H9 (cell line): ENCODE measurements around the gene SLC44A3. TPM values are rescaled to one million over a fixed set of nuclear protein-coding genes. Genes with fewer than 3 reads are reported as not detected.

Experiments used
- DNase-seq: peaks from one replicate; pipeline ENCODE4 v3.0.0-alpha.2; 2017
- H2AFZ ChIP-seq: one replicate; pipeline ENCODE4 v1.6.1; 2013; ENCODE audit warnings: mild to moderate bottlenecking, low read length, control low read depth, moderate library complexity
- H2AK5ac ChIP-seq: 2 replicates; pipeline ENCODE4 v1.6.1; 2013; ENCODE audit warnings: low read length, control low read depth, mixed read lengths; ENCODE audit not compliant: insufficient read length
- H2BK120ac ChIP-seq: one replicate; pipeline ENCODE4 v1.6.1; 2013; ENCODE audit warnings: low read depth, mild to moderate bottlenecking, low read length, control low read depth, inconsistent platforms; ENCODE audit not compliant: poor library complexity, severe bottlenecking
- H2BK12ac ChIP-seq: 2 replicates; pipeline ENCODE4 v1.6.1; 2013; ENCODE audit warnings: low read length, control low read depth, mixed read lengths, low read depth; ENCODE audit not compliant: insufficient read length
- H2BK15ac ChIP-seq: 2 replicates; pipeline ENCODE4 v1.6.1; 2013; ENCODE audit warnings: low read depth, low read length, control low read depth
- H2BK20ac ChIP-seq: one replicate; pipeline ENCODE4 v1.6.1; 2013; ENCODE audit warnings: low read depth, mild to moderate bottlenecking, low read length, control low read depth, inconsistent platforms; ENCODE audit not compliant: poor library complexity, severe bottlenecking
- H2BK5ac ChIP-seq: 2 replicates; pipeline ENCODE4 v1.6.1; 2013; ENCODE audit warnings: low read length, control low read depth, mixed read lengths; ENCODE audit not compliant: insufficient read length
- H3K14ac ChIP-seq: 2 replicates; pipeline ENCODE4 v1.6.1; 2013; ENCODE audit warnings: low read length, control low read depth; ENCODE audit not compliant: insufficient read depth
- H3K18ac ChIP-seq: 2 replicates; pipeline ENCODE4 v1.6.1; 2013; ENCODE audit warnings: low read depth, mild to moderate bottlenecking, mixed read lengths, low read length, control low read depth; ENCODE audit not compliant: insufficient read length
- H3K23ac ChIP-seq: 2 replicates; pipeline ENCODE4 v1.6.1; 2013; ENCODE audit warnings: low read length, control low read depth, mixed read lengths, low read depth; ENCODE audit not compliant: insufficient read length
- H3K23me2 ChIP-seq: 2 replicates; pipeline ENCODE4 v1.6.1; 2013; ENCODE audit warnings: low read depth, mild to moderate bottlenecking, mixed read lengths, low read length, control low read depth; ENCODE audit not compliant: insufficient read length, poor library complexity, severe bottlenecking
- H3K27ac ChIP-seq: 2 replicates; pipeline ENCODE4 v1.5.1; 2013; ENCODE audit warnings: low read length, control low read depth, mixed read lengths, low read depth; ENCODE audit not compliant: insufficient read length
- H3K27me3 ChIP-seq: 2 replicates; pipeline ENCODE4 v1.6.1; 2013; ENCODE audit warnings: low read length, control low read depth, inconsistent platforms; ENCODE audit not compliant: insufficient read depth
- H3K4ac ChIP-seq: 2 replicates; pipeline ENCODE4 v1.6.1; 2013; ENCODE audit warnings: low read depth, mild to moderate bottlenecking, control low read depth, inconsistent platforms, low read length, moderate library complexity
- H3K4me1 ChIP-seq: 2 replicates; pipeline ENCODE4 v1.6.1; 2013; ENCODE audit warnings: low read length, control low read depth, inconsistent platforms; ENCODE audit not compliant: insufficient read depth
- H3K4me2 ChIP-seq: 2 replicates; pipeline ENCODE4 v1.6.1; 2013; ENCODE audit warnings: low read length, control low read depth, mixed read lengths; ENCODE audit not compliant: insufficient read length, insufficient read depth
- H3K56ac ChIP-seq: 2 replicates; pipeline ENCODE4 v1.6.1; 2013; ENCODE audit warnings: low read depth, mild to moderate bottlenecking, mixed read lengths, low read length, control low read depth; ENCODE audit not compliant: insufficient read length
- H3K79me1 ChIP-seq: 2 replicates; pipeline ENCODE4 v1.6.1; 2013; ENCODE audit warnings: low read depth, mild to moderate bottlenecking, moderate library complexity, low read length, control low read depth, inconsistent platforms; ENCODE audit not compliant: insufficient read depth, poor library complexity, severe bottlenecking
- H3K79me2 ChIP-seq: 2 replicates; pipeline ENCODE4 v1.6.1; 2013; ENCODE audit warnings: low read length, control low read depth, inconsistent platforms; ENCODE audit not compliant: insufficient read depth
- H3K9ac ChIP-seq: 2 replicates; pipeline ENCODE4 v1.6.1; 2013; ENCODE audit warnings: low read length, control low read depth, mixed read lengths; ENCODE audit not compliant: insufficient read length; ENCODE audit errors: extremely low read depth
- H3K9me3 ChIP-seq: one replicate; pipeline ENCODE4 v1.6.1; 2013; ENCODE audit warnings: low read depth, low read length, inconsistent platforms; ENCODE audit not compliant: control insufficient read depth
- H3T11ph ChIP-seq: one replicate; pipeline ENCODE4 v1.6.1; 2013; ENCODE audit warnings: mild to moderate bottlenecking, low read length, control low read depth, inconsistent platforms
- H4K20me1 ChIP-seq: one replicate; pipeline ENCODE4 v1.6.1; 2013; ENCODE audit not compliant: control insufficient read depth, insufficient read length, insufficient read depth
- H4K5ac ChIP-seq: 2 replicates; pipeline ENCODE4 v1.6.1; 2013; ENCODE audit warnings: low read depth, mild to moderate bottlenecking, mixed read lengths, low read length, control low read depth; ENCODE audit not compliant: insufficient read length
- H4K8ac ChIP-seq: replicated peaks from 2 replicates; pipeline ENCODE4 v1.6.1; 2013; ENCODE audit warnings: low read length, control low read depth, mixed read lengths, low read depth; ENCODE audit not compliant: insufficient read length
- H4K91ac ChIP-seq: 2 replicates; pipeline ENCODE4 v1.6.1; 2013; ENCODE audit warnings: low read depth, mild to moderate bottlenecking, moderate library complexity, mixed read lengths, low read length, control low read depth; ENCODE audit not compliant: insufficient read length
- H3K27ac Mint-ChIP-seq, 3 experiments: 2 replicates in 2 of 3; 3 replicates in 1 of 3; pipeline ENCODE4 v1.8.0; 2020 to 2021; ENCODE audit warnings: mixed read lengths in 3 of 3, mild to moderate bottlenecking in 1 of 3, moderate library complexity in 1 of 3
- H3K27me3 Mint-ChIP-seq: 2 replicates; pipeline ENCODE4 v1.8.0; 2021; ENCODE audit warnings: low read depth, mild to moderate bottlenecking, moderate library complexity, mixed read lengths
- H3K36me3 Mint-ChIP-seq, 3 experiments: 2 replicates in 2 of 3; 3 replicates in 1 of 3; pipeline ENCODE4 v1.8.0; 2020 to 2021; ENCODE audit warnings: low read depth in 3 of 3, mixed read lengths in 3 of 3; ENCODE audit not compliant: insufficient read depth in 1 of 3
- H3K4me1 Mint-ChIP-seq, 2 experiments: 2 replicates each; pipeline ENCODE4 v1.8.0; 2020; ENCODE audit warnings: mixed read lengths in 2 of 2
- H3K4me3 Mint-ChIP-seq, 2 experiments: 2 replicates in 1 of 2; 3 replicates in 1 of 2; pipeline ENCODE4 v1.8.0; 2020 to 2021; ENCODE audit warnings: mild to moderate bottlenecking in 2 of 2, mixed read lengths in 2 of 2, moderate library complexity in 1 of 2
- H3K9me3 Mint-ChIP-seq, 2 experiments: 2 replicates in 1 of 2; 3 replicates in 1 of 2; pipeline ENCODE4 v1.8.0; 2020; ENCODE audit warnings: mild to moderate bottlenecking in 2 of 2, mixed read lengths in 2 of 2, moderate library complexity in 1 of 2
- CTCF ChIP-seq: fragments of 200-600 bp; sonication (generic); conservative IDR thresholded peaks from 3 replicates; pipeline ENCODE4 v1.8.0; 2021; ENCODE audit warnings: antibody characterized with exemption, mild to moderate bottlenecking
- WGBS: extraction: QIAGEN DNeasy Blood & Tissue Kit; methylation state at CpG from one replicate; pipeline ENCODE4 v1.1.7; 2013; ENCODE audit warnings: missing lambda C conversion rate, low lambda C conversion rate, mixed read lengths; ENCODE audit not compliant: insufficient read length; ENCODE audit errors: extremely low coverage; 5-methylcytosine and 5-hydroxymethylcytosine counted together
- total RNA-seq: library from RNA; stranded (reverse); gene quantifications from 2 replicates; pipeline ENCODE4 v1.2.1, GENCODE V29; 2021

SLC44A3 gene
- total RNA-seq, 1 experiment from 2014 or later: 5.5 TPM

GRCh38 chr1:94928293-94928939 is 108.3 kb downstream of the SLC44A3 start:
- H3K4me3 Mint-ChIP-seq: peak overlapping the region; percentile 85 to 94
- Histone ChIP-seq H3K56ac (no peak overlapping the region), H2BK12ac (peak overlapping the region; percentile 69), H3K23me2 (peaks cover 18% of the 10 kb centered on the region), H3K9me3 (no peaks in the 10 kb centered on the region), H4K8ac (no peak overlapping the region), H3K4ac (no peak overlapping the region; the same call in 1 of the 2 replicates), H2BK15ac (0 out of 2 replicates have a peak overlapping the region, but pooled peaks have one; percentile 9), H3K79me1 (peaks cover 5% of the 10 kb centered on the region), H3K23ac (no peak overlapping the region), H2BK5ac (no peak overlapping the region), H4K5ac (no peak overlapping the region), H2AFZ (no peak overlapping the region), H3K27me3 (no peaks in the 10 kb centered on the region), H3K4me1 (peaks cover 19% of the 10 kb centered on the region; the same call in 1 of the 2 replicates), H2BK120ac (peak overlapping the region; percentile 92), H3T11ph (no peak overlapping the region), H2BK20ac (no peak overlapping the region), H2AK5ac (no peak overlapping the region), H3K18ac (peak overlapping the region; percentile 97), H3K14ac (peak overlapping the region; percentile 96; the same call in 1 of the 2 replicates), H4K91ac (no peak overlapping the region), H3K79me2 (peaks cover 17% of the 10 kb centered on the region), H3K27ac (peak overlapping the region; percentile 92), H4K20me1 (no peaks in the 10 kb centered on the region), H3K9ac (peak overlapping the region; percentile 83), H3K4me2 (peak overlapping the region; percentile 76)
- peaks cover 47 to 52% of the 10 kb centered on the region in 2 experiments for H3K4me1 Mint-ChIP-seq
- DNase-seq: no peak
- no CpG with 5 or more reads among the region's 7 CpGs for WGBS
- peak overlapping the region; percentile 98 to 100 (median 100) for H3K27ac Mint-ChIP-seq
- no peaks in the 10 kb centered on the region for H3K27me3 Mint-ChIP-seq
- no peak for TF ChIP-seq CTCF
- H3K36me3 Mint-ChIP-seq: peaks cover 17 to 21% (median 19%) of the 10 kb centered on the region in 3 experiments
- H3K9me3 Mint-ChIP-seq: peaks cover 0 to 2% of the 10 kb centered on the region in 2 experiments; a peak in 1 of 5 replicates
